ENCODE results near the gene SOCS3.

The SOCS3 gene

GRCh38 chr17:78390241-78391050 lies 30.6 kb upstream of the SOCS3 start:
- peak; percentile 18; the same call in 1 of the 2 replicates for TF ChIP-seq CTCF (conservative IDR thresholded peaks at IDR 0.05; ENCODE audit: low read length)
- H3K4me3 ChIP-seq (ENCODE audit: low read length) = no peak overlapping the region
- DNase-seq (ENCODE audit: low read depth) = peak; percentile 99

DNA sequence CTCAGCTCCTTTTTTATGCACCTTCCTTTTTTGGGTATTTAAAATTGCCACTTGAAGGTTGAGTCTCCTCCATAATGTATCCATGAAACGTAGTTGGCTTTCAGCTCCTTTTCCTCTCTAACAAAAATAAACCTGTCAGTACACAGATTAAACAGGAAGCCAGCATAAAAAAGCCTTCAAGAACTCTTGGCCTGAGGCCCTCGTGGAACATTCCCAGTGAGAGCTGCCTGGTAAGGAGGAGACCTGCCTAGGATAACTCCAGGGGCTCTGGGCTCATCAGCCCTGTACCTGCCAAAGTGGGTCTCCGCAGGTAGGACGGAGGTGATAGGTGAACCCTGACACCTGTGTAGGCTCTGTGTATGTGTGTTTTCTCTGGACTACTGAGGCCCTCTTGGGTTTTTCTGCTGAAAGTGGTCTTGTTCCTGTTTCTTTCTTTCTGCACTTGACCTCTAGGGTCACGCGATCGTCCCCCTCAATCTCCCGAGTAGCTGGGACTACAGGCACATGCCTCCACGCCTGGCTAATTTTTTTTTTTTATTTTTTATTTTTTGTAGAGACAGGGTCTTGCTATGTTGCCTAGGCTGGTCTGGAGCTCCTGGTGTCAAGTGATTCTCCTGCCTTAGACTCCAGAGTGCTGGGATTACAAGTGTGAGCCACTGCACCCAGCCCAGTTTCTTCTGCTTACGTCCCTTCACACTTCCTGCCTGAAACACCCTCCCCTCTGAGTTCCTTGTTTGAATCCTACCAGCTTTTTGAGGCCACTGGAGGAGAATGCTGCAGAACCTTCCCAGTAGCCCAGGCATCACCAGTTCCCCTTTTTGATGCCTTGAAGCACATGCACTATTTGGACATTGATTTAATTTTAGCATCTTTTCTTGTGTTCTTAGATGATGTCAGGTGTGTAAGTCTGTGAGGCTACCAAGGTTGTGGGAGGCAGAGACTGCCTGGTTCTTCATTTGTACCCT lies 28.4 kb upstream of the SOCS3 start:
- DNase-seq (ENCODE audit: low read depth) = no peak
- H3K4me3 ChIP-seq (ENCODE audit: low read length) = no peak overlapping the region
- no peak for TF ChIP-seq CTCF (conservative IDR thresholded peaks at IDR 0.05; ENCODE audit: low read length)

- no peak overlapping the region for H3K4me3 ChIP-seq (ENCODE audit: low read length)
- no peak for TF ChIP-seq CTCF (conservative IDR thresholded peaks at IDR 0.05; ENCODE audit: low read length)
- DNase-seq (ENCODE audit: low read depth) = no peak
These were observed 24.8 kb upstream of the SOCS3 start for GRCh38 chr17:78384479-78385175.

GRCh38 chr17:78383725-78384471 lies 24.0 kb upstream of the SOCS3 start:
- peak; percentile 100 for DNase-seq (ENCODE audit: low read depth)
- H3K4me3 ChIP-seq (ENCODE audit: low read length) = no peak overlapping the region
- TF ChIP-seq CTCF (conservative IDR thresholded peaks at IDR 0.05; ENCODE audit: low read length) = no peak

DNA sequence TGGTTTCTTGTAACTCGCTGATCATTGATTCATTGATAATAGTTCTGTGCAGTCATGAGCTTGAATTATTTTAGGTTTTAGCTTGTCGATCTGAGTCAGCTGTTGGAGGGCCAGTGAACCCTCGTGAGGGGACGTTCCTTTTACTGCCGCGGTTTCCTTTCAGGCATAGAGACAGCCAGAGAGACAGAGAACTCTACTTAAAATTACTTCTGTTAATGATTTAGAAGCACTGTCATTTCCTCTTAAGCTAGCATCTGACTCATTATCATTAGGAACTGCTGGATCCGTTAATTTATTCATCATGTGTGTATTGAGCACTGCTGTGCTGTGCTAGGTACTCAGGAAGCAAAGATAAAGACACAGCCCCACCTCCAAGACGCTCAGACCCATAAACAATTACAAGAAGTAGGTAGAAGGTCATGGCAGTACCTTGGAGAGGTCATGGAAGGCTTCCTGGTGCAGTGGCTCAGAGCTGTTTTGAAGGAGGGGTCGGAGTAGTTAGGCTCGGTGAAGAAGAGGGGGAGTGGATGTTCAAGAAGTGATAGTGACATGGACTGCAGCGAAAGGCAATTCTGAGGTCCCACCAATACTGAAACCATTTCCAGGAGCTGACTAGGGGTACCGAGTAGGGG lies 21.8 kb upstream of the SOCS3 start:
- H3K4me3 ChIP-seq (ENCODE audit: low read length) = peak overlapping the region; percentile 18
- no peak for TF ChIP-seq CTCF (conservative IDR thresholded peaks at IDR 0.05; ENCODE audit: low read length)
- DNase-seq (ENCODE audit: low read depth) = peak; percentile 54

DNA sequence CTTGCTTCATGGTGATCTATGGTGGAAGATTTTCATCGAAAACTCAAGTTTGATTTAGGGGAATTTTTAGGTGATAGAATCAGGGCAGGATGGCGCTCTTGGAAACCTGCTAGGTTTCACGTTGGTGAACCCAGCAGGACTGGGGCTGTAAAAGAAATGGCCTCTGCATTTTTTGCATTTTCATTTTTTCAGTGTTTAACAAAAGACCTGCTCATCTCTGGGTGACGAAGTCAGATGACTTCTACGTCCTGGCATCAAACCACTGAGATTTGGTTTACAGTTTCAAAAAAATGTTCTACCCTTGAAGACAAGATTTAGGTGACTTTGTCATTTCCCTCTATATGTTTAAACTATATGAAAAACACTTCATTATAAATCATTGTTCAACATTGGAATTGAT lies 20.5 kb upstream of the SOCS3 start:
- TF ChIP-seq CTCF (conservative IDR thresholded peaks at IDR 0.05; ENCODE audit: low read length) = no peak

More for the DNA sequence above, 20.5 kb upstream of the SOCS3 start:
- no peak overlapping the region for H3K4me3 ChIP-seq (ENCODE audit: low read length)
- DNase-seq (ENCODE audit: low read depth) = no peak

All from AG10803 (cell line).